SK-N-MC (cell line): ENCODE data around the gene PPP3R2.

ENCODE experiments used
- DNase-seq: peaks from one replicate; pipeline ENCODE4 v3.0.0-alpha.2; 2011; ENCODE audit warnings: low read depth, low spot score
- H3K27ac ChIP-seq: fragments of 200-600 bp; sonication (generic); 2 replicates; pipeline ENCODE4 v1.5.1; 2016; ENCODE audit warnings: mixed run types
- H3K36me3 ChIP-seq: fragments of 200-600 bp; sonication (generic); 2 replicates; pipeline ENCODE4 v1.6.1; 2017; ENCODE audit warnings: antibody characterized with exemption, low read length, mixed read lengths; ENCODE audit not compliant: insufficient read depth
- H3K4me3 ChIP-seq: fragments of 200-600 bp; sonication (generic); 2 replicates; pipeline ENCODE4 v1.5.1; 2016
- H3K9ac ChIP-seq: fragments of 200-600 bp; sonication (generic); 2 replicates; pipeline ENCODE4 v1.8.0; 2017; ENCODE audit warnings: mixed run types, mixed read lengths; ENCODE audit not compliant: insufficient read length
- H3K9me3 ChIP-seq: fragments of 200-600 bp; sonication (generic); 2 replicates; pipeline ENCODE4 v1.6.1; 2017; ENCODE audit warnings: low read depth, mild to moderate bottlenecking, antibody characterized with exemption, low read length, moderate library complexity, mixed read lengths
- EZH2 ChIP-seq: fragments of 200-600 bp; sonication (generic); IDR thresholded peaks from one replicate; pipeline ENCODE4 v1.6.1; 2017; ENCODE audit warnings: antibody characterized with exemption
- FOXP2 ChIP-seq: optimal IDR thresholded peaks from 2 replicates; pipeline ENCODE3; 2011; ENCODE audit warnings: mild to moderate bottlenecking, moderate library complexity; ENCODE audit not compliant: insufficient read depth; ENCODE audit errors: extremely low read length, control extremely low read depth
- POLR2AphosphoS5 ChIP-seq: IDR thresholded peaks from 2 replicates; pipeline ENCODE4 v1.6.1; 2012; ENCODE audit warnings: mild to moderate bottlenecking, low read depth, low read length, borderline replicate concordance

Gene PPP3R2, protein sequence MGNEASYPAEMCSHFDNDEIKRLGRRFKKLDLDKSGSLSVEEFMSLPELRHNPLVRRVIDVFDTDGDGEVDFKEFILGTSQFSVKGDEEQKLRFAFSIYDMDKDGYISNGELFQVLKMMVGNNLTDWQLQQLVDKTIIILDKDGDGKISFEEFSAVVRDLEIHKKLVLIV

DNA sequence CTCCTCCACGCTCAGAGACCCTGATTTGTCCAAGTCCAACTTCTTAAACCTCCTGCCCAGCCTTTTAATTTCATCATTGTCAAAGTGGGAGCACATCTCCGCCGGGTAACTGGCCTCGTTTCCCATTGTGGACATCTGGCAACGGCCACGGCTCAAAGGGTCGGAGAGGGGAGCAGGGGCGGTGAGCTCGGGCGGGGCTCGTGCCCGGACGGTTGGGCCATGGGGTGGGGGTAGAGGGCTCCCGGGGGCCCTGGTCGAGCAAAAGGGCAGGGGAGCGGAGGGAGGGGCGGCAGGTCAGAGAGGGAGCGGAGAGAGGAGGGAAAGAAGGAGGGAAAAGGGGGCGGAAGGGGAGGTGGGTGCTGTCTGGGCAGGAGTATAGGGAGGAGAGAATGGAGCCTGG, at the start of gene PPP3R2:
Gene PPP3R2, minus strand, starts transcription at position 174 of the 400 bp plus-strand sequence. Its CDS starts 48 bp downstream, at position 126.
- H3K9me3 ChIP-seq = no peaks in the 10 kb centered on the region
- no peak within 1 kb of the TSS for H3K4me3 ChIP-seq
- H3K36me3 ChIP-seq = no peaks in the 10 kb centered on the region
- no peak within 1 kb of the TSS for H3K9ac ChIP-seq
- TF ChIP-seq POLR2AphosphoS5 (no peak), EZH2 (no peak), FOXP2 (no peak)
- no peak within 1 kb of the TSS for H3K27ac ChIP-seq
- DNase-seq = no peak

DNA sequence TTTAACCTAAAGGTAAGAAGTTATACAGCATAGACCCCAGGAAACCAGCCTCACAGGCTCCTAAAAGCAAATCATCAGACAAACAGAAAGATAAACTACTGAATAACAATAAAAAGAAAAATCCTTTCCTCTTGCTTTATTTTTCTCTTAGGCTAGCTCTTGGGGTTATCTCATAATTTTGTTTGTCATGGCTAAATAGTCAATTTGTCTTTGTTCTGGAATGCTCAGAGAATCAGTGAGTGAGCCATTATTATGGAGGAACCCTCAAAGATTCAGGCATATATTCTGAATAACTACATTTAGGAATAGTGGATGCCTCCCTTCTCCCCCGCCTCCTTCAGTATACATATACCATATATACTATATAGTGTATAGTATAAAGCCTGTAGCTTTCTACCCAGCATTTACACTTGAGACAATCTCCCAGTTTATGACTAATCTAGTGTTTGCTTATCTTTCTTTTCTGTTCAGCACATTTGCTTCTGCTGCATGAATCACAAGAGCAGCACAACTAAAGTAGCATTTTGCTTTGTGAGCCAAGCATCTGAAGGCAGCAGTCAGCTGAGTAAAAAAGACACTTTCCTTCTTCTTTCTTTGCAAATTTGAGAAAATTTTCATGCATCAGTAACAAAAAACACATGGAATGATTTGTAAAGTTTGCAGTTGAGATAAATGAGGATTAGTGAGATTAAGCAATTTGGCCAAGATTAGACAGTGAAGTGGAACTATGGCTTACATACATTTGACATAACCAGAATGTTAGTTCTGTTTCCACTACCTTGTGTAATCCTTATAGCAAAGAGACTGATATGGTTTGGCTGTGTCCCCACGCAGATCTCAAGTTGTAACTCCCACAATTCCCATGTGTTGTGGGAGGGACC, 45.3 kb upstream of the PPP3R2 start:
- H3K36me3 ChIP-seq = no peaks in the 10 kb centered on the region
- DNase-seq = no peak
- H3K9ac ChIP-seq = no peak overlapping the region
- no peak overlapping the region for H3K4me3 ChIP-seq
- 0 out of 2 replicates have a peak, but pooled peaks cover 7% of the 10 kb centered on the region for H3K9me3 ChIP-seq
- H3K27ac ChIP-seq = no peak overlapping the region
- no peak for TF ChIP-seq EZH2
- TF ChIP-seq POLR2AphosphoS5 = no peak
- no peak for TF ChIP-seq FOXP2

DNA sequence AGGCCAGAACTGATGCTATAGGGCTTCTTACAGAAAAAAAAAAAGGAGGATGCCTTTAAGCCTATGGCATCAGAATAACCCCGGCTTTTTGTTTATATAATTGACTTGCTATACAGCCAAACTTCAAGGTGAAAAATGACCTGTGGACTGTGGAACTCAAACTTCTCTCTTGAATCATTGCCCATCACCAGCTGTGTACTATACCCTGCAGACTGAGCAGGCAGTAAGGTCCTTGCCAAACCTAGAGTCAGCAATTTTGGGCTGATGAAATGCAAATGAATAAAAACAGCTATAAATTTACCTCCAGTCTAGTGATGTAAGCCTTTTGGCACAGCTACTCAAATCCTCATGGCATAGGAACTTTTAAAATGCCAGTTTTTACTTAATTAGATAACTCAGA, 44.5 kb upstream of the PPP3R2 start:
- no peak for TF ChIP-seq FOXP2
- DNase-seq = no peak
- Histone ChIP-seq H3K27ac (no peak overlapping the region), H3K4me3 (no peak overlapping the region), H3K9me3 (0 out of 2 replicates have a peak, but pooled peaks cover 7% of the 10 kb centered on the region), H3K9ac (no peak overlapping the region), H3K36me3 (no peaks in the 10 kb centered on the region)

DNA sequence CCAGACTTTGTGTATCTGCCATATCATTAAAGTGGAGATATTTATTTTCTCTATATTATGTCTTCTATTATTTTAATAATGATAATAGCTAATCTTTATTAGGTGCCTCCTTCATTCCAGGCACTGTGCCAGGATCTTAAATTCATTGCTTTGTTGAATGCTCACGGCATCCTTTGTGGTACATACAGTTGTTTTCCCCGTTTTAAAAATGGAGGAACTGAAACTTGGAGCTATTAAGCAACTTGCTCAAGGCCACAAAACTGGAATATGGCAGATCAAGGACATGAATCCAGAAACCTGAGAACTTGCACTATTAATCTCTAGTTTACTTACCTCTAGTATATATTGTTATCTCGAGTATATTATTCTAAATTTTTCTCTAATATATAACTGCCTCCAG, 41.5 kb upstream of the PPP3R2 start:
- Histone ChIP-seq H3K9ac (no peak overlapping the region), H3K9me3 (no peaks in the 10 kb centered on the region), H3K4me3 (no peak overlapping the region), H3K36me3 (no peaks in the 10 kb centered on the region), H3K27ac (no peak overlapping the region)
- DNase-seq = no peak
- TF ChIP-seq EZH2 (no peak), POLR2AphosphoS5 (no peak), FOXP2 (no peak)

DNA sequence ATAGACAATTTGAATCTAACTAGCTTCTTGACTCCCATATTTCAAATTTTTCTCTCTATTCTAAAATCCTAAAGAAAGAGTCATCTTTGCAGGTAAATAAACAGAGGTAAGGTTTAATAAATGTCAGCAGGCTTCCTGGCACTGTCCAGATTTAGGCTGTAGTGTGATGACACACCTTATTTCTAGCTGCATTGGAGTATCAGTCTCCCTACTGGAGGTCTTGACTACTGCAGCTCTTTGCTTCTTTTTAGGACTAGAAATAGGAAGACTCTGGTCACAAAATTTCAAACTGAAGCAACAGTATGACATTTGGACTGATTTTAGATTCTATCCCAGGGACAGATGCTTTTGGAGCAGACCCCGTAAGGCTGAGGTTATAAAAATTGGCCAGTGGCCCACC, 40.7 kb upstream of the PPP3R2 start:
- no peak overlapping the region for H3K4me3 ChIP-seq
- TF ChIP-seq EZH2 (no peak), FOXP2 (no peak), POLR2AphosphoS5 (no peak)
- no peak overlapping the region for H3K27ac ChIP-seq
- H3K9me3 ChIP-seq = no peaks in the 10 kb centered on the region
- DNase-seq = no peak
- H3K9ac ChIP-seq = no peak overlapping the region
- H3K36me3 ChIP-seq = no peaks in the 10 kb centered on the region

DNA sequence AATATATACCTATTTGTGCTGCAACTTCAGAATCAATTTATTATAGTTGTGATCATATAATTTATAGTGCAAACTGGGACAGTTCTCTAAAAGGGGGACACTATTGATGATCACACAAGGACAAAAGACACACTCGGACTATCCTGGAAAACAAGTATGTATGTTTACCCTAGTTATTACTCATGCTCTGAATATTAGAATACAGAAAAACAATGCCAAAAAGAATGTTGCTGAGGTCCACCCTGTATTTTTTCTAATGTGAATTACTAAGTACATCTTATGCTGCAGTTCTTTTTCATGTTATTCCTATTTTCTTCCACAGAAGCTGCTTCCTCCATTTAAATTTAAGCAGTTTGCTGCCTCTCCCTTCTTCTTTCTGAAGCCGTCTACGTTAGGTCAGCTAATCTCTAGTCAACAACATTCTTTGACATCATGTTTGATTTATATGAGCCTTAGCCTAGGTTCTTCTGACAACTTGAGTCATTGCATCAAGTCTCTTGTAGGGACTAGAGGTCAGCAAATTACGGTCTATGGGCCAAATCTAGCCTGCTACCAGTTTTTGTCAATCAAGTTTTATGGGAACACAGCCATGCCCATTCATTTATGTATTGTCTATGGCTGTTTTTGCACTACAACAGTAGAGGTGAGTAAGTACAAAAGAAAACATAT, 40.1 kb upstream of the PPP3R2 start:
- TF ChIP-seq FOXP2 = no peak
- TF ChIP-seq POLR2AphosphoS5 = no peak
- TF ChIP-seq EZH2 = no peak
- H3K4me3 ChIP-seq = no peak overlapping the region
- no peak overlapping the region for H3K27ac ChIP-seq
- DNase-seq = no peak
- no peak overlapping the region for H3K9ac ChIP-seq
- H3K9me3 ChIP-seq = no peaks in the 10 kb centered on the region
- no peaks in the 10 kb centered on the region for H3K36me3 ChIP-seq

DNA sequence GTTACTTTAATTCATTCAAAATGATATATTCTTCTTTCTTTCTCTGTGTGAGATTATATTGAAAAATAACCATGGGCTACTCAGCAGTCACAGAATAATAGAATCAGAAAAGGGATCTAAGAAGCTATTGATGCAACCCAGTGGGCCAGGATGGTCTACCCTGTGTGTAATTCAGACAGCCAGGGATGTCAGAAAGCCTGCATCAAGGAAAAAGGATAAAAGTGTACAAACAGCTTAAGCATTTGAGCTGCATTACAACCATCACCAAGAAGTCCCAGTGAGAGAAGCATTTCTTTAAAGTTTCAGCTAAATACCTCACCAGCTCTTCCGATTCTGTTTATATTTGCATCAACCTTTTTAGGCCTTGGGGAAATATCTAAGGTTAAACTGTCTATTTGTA, 37.8 kb upstream of the PPP3R2 start:
- TF ChIP-seq POLR2AphosphoS5 (no peak), FOXP2 (no peak), EZH2 (no peak)
- no peak for DNase-seq

DNA sequence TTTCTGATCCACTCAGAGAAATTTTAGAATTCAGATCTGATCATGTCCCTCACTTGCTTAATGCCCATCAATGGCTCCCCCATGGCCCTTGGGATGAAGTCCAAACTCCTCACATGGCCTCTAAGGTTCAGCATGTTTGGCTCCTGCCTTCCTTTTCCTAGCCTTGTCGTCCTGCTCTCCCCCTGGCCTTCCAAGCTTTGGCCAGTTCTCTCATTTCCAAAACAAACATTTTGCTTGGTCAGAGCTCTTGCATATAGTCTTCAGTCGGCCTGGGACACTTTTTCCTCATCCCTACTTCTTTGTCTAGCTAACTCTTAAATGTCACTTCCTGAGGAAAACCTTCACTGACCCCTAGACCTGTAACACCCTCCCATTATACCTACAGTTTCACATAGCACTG, 37.1 kb upstream of the PPP3R2 start:
- no peaks in the 10 kb centered on the region for H3K9me3 ChIP-seq
- no peak overlapping the region for H3K27ac ChIP-seq
- H3K9ac ChIP-seq = no peak overlapping the region
- H3K36me3 ChIP-seq = no peaks in the 10 kb centered on the region
- DNase-seq = no peak
- no peak overlapping the region for H3K4me3 ChIP-seq
- no peak for TF ChIP-seq POLR2AphosphoS5
- no peak for TF ChIP-seq FOXP2
- no peak for TF ChIP-seq EZH2

More for the DNA sequence above, 37.8 kb upstream of the PPP3R2 start:
- H3K4me3 ChIP-seq = no peak overlapping the region
- no peaks in the 10 kb centered on the region for H3K36me3 ChIP-seq
- H3K27ac ChIP-seq = no peak overlapping the region
- no peak overlapping the region for H3K9ac ChIP-seq
- H3K9me3 ChIP-seq = no peaks in the 10 kb centered on the region

DNA sequence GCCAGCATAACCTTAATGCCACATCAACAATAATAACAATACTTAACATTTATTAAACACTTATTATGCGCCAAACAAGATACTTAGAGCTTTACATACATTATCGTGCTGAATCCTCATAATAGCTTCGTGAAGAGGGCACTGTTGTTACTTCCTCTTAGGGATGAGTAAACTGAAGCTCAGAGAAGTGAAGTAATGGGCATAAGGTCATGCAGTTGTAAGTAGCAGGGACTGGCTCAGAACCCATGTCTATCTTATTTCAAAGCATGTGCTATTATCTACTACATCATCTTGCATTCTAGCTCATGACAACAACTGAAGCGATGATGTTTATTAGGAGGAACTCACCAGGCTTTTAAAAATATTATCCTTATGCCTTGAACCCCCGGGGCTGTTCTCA, 34.9 kb upstream of the PPP3R2 start:
- no peak overlapping the region for H3K9ac ChIP-seq
- no peak overlapping the region for H3K27ac ChIP-seq
- H3K9me3 ChIP-seq = no peaks in the 10 kb centered on the region
- no peaks in the 10 kb centered on the region for H3K36me3 ChIP-seq
- TF ChIP-seq FOXP2 = no peak
- no peak for TF ChIP-seq EZH2
- no peak for TF ChIP-seq POLR2AphosphoS5
- no peak for DNase-seq
- no peak overlapping the region for H3K4me3 ChIP-seq
